MM.1S (cell line): ENCODE data around the gene PSMA2.

Experiments
- CTCF ChIP-seq: fragments of 300-600 bp; sonication (generic); IDR thresholded peaks from 2 replicates; pipeline ENCODE4 v1.5.1; 2016; ENCODE audit warnings: antibody characterized with exemption, low read length, mixed read lengths
- EZH2 ChIP-seq: fragments of 300-600 bp; sonication (generic); optimal IDR thresholded peaks from 2 replicates; pipeline ENCODE3; 2017; ENCODE audit warnings: low read depth, mild to moderate bottlenecking, antibody characterized with exemption, low read length, mixed read lengths
- EZH2phosphoT487 ChIP-seq: fragments of 300-600 bp; sonication (generic); IDR thresholded peaks from 2 replicates; pipeline ENCODE4 v1.6.1; 2018; ENCODE audit warnings: antibody characterized with exemption, low read length

GRCh38 chr7:42960762-42961161 is 28.8 kb upstream of the PSMA2 start:
- TF ChIP-seq CTCF (no peak), EZH2 (no peak), EZH2phosphoT487 (no peak)
